Measurements from ENCODE around the gene RALGAPA2.

Gene RALGAPA2

GRCh38 chr20:20472684-20473274, 239.7 kb downstream of the RALGAPA2 start:
- ATAC-seq = no peak
- no peak for TF ChIP-seq ZFP30 (CRISPR knock-in tag; IDR thresholded peaks at IDR 0.05)
- TF ChIP-seq PATZ1 (CRISPR knock-in tag; IDR thresholded peaks at IDR 0.05; ENCODE audit: borderline replicate concordance) = no peak
- no peak for TF ChIP-seq ESRRG (CRISPR knock-in tag; IDR thresholded peaks at IDR 0.05)
- TF ChIP-seq ZC3H10 (CRISPR knock-in tag; IDR thresholded peaks at IDR 0.05) = no peak
- TF ChIP-seq ISL1 (CRISPR knock-in tag; IDR thresholded peaks at IDR 0.05) = no peak
- TF ChIP-seq PPARA (CRISPR knock-in tag; IDR thresholded peaks at IDR 0.05; ENCODE audit: borderline replicate concordance) = no peak
- no peak for TF ChIP-seq CREB5 (CRISPR knock-in tag; IDR thresholded peaks at IDR 0.05; ENCODE audit: low read depth)
- TF ChIP-seq ZNF70 (CRISPR knock-in tag; IDR thresholded peaks at IDR 0.05) = no peak
- TF ChIP-seq RARB (CRISPR knock-in tag; IDR thresholded peaks at IDR 0.05) = no peak
- no peak for TF ChIP-seq POU6F1 (CRISPR knock-in tag; IDR thresholded peaks at IDR 0.05; ENCODE audit: borderline replicate concordance, low read depth)
- TF ChIP-seq GLIS3 (CRISPR knock-in tag; IDR thresholded peaks at IDR 0.05) = no peak
- no peak for TF ChIP-seq ARNTL (CRISPR knock-in tag; IDR thresholded peaks at IDR 0.05; ENCODE audit: borderline replicate concordance, low read depth)
- TF ChIP-seq TSHZ2 (CRISPR knock-in tag; IDR thresholded peaks at IDR 0.05) = no peak

GRCh38 chr20:20466341-20466879, 246.0 kb downstream of the RALGAPA2 start:
- no peak for TF ChIP-seq ISL1 (CRISPR knock-in tag; IDR thresholded peaks at IDR 0.05)
- no peak for TF ChIP-seq ZNF8 (CRISPR knock-in tag; IDR thresholded peaks at IDR 0.05)
- no peak for ATAC-seq

GRCh38 chr20:20465252-20465651, 247.2 kb downstream of the RALGAPA2 start:
- peak; percentile 67 for ATAC-seq
- TF ChIP-seq ZNF565 (CRISPR knock-in tag; conservative IDR thresholded peaks at IDR 0.05; ENCODE audit: low read depth) (no peak), CSDC2 (CRISPR knock-in tag; IDR thresholded peaks at IDR 0.05) (no peak), ARNTL (CRISPR knock-in tag; IDR thresholded peaks at IDR 0.05; ENCODE audit: borderline replicate concordance, low read depth) (no peak), ISL1 (CRISPR knock-in tag; IDR thresholded peaks at IDR 0.05) (no peak), ZNF8 (CRISPR knock-in tag; IDR thresholded peaks at IDR 0.05) (no peak), OSR1 (CRISPR knock-in tag; IDR thresholded peaks at IDR 0.05) (no peak), ZFP30 (CRISPR knock-in tag; IDR thresholded peaks at IDR 0.05) (no peak), TSHZ2 (CRISPR knock-in tag; IDR thresholded peaks at IDR 0.05) (no peak), TCF4 (CRISPR knock-in tag; IDR thresholded peaks at IDR 0.05; ENCODE audit: borderline replicate concordance) (no peak), ZC3H10 (CRISPR knock-in tag; IDR thresholded peaks at IDR 0.05) (no peak), ZNF70 (CRISPR knock-in tag; IDR thresholded peaks at IDR 0.05) (no peak), GLIS3 (CRISPR knock-in tag; IDR thresholded peaks at IDR 0.05) (no peak), BACH2 (CRISPR knock-in tag; IDR thresholded peaks at IDR 0.05; ENCODE audit: borderline replicate concordance) (no peak), CSRNP3 (CRISPR knock-in tag; IDR thresholded peaks at IDR 0.05) (no peak), CREB5 (CRISPR knock-in tag; IDR thresholded peaks at IDR 0.05; ENCODE audit: low read depth) (no peak), PPARA (CRISPR knock-in tag; IDR thresholded peaks at IDR 0.05; ENCODE audit: borderline replicate concordance) (no peak), RARB (CRISPR knock-in tag; IDR thresholded peaks at IDR 0.05) (no peak)
